Measurements from ENCODE around the gene GNG7. TPM values are rescaled to one million over a fixed set of nuclear protein-coding genes. Genes with fewer than 3 reads are reported as not detected.
"Not testable (repeated sequence)": the region's sequence is repeated elsewhere in the genome, so short reads cannot be mapped to it uniquely, and the experiment has no call there.

The GNG7 gene
- total RNA-seq, 1 donor from 2014 or later = 0.96 TPM

DNA sequence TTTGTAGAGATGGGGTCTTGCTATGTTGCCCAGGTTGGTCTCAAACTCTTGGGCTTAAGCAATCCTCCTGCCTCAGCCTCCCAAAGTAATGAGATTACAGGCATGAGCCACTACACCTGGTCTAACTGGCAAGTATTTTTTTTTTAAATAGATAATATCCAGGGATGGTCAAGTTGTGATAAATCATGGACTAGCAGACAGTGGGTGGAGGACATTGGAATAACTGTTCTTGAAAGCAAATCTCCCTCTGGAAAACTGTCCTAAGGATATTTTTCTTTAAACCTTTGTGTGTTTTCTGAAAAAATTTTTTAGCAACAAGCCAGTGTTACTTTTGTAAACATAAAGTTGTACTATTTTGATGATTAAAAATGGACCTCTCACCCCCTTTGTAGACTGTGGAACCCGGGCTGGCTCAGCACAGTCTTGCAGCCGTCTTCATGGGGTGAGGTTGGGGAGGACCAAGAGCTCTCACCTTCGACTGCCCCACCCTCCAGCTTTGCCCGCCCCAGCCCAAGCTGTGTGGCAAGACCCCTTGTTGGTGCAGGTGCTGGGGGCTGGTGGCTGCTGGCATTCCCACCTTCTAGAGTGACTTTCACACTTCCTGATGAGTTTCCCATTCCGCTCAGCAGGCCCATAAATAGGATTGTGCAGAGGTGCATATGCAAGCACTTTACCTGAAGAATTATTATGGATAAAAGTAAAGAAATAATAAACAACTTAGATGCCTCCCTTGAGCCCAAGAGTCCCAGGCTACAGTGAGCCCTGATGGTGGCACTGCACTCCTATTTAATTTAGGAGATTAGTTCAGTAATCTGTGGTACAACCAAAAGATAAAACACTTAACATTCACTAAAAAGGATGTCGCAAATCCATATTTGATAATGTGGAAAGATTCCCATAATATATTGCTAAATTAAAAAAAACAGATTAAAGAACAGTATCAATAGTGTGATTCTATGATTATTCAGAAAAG lies 119.2 kb downstream of the GNG7 start:
- no peaks in the 10 kb centered on the region for H3K27me3 ChIP-seq
- H3K9me3 ChIP-seq = no peaks in the 10 kb centered on the region
- intact Hi-C loops (cut with DNase I) = no loop called here
- H3K36me3 ChIP-seq = no peaks in the 10 kb centered on the region
- H3K27ac ChIP-seq = no peak overlapping the region
- TF ChIP-seq, protein P1, sequence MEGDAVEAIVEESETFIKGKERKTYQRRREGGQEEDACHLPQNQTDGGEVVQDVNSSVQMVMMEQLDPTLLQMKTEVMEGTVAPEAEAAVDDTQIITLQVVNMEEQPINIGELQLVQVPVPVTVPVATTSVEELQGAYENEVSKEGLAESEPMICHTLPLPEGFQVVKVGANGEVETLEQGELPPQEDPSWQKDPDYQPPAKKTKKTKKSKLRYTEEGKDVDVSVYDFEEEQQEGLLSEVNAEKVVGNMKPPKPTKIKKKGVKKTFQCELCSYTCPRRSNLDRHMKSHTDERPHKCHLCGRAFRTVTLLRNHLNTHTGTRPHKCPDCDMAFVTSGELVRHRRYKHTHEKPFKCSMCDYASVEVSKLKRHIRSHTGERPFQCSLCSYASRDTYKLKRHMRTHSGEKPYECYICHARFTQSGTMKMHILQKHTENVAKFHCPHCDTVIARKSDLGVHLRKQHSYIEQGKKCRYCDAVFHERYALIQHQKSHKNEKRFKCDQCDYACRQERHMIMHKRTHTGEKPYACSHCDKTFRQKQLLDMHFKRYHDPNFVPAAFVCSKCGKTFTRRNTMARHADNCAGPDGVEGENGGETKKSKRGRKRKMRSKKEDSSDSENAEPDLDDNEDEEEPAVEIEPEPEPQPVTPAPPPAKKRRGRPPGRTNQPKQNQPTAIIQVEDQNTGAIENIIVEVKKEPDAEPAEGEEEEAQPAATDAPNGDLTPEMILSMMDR (IDR thresholded peaks at IDR 0.05) = no peak
- peak in 1 of 2 donors; percentile 7 for DNase-seq (ENCODE audit: low spot score in 2 of 2)
- peaks cover 13 to 30% of the 10 kb centered on the region in 2 donors for H3K4me1 ChIP-seq
- no peak overlapping the region for H3K4me3 ChIP-seq

DNA sequence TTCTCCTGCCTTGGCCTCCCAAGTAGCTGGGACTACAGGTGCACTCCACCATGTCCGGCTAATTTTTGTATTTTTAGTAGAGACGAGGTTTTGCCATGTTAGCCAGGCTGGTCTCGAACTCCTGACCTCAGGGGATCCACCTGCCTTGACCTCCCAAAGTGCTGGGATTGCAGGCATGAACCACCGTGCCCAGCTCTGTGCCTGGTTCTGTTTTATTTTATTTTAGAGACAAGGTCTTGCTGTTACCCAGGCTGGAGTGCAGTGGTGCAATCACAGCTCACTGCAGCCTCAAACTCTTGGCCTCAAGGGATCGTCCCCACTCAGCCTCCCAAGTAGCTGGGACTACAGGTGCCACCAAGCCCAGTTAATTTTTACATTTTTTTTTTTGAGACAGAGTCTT lies 122.1 kb downstream of the GNG7 start:
- H3K27me3 ChIP-seq; H3K36me3 ChIP-seq; H3K9me3 ChIP-seq; intact Hi-C loops (cut with DNase I); H3K4me3 ChIP-seq; H3K27ac ChIP-seq: not testable (repeated sequence)
- H3K4me1 ChIP-seq = peaks cover 13 to 40% of the 10 kb centered on the region in 2 donors
- DNase-seq (ENCODE audit: low spot score in 2 of 2) = peak in 1 of 2 donors; percentile 57

DNA sequence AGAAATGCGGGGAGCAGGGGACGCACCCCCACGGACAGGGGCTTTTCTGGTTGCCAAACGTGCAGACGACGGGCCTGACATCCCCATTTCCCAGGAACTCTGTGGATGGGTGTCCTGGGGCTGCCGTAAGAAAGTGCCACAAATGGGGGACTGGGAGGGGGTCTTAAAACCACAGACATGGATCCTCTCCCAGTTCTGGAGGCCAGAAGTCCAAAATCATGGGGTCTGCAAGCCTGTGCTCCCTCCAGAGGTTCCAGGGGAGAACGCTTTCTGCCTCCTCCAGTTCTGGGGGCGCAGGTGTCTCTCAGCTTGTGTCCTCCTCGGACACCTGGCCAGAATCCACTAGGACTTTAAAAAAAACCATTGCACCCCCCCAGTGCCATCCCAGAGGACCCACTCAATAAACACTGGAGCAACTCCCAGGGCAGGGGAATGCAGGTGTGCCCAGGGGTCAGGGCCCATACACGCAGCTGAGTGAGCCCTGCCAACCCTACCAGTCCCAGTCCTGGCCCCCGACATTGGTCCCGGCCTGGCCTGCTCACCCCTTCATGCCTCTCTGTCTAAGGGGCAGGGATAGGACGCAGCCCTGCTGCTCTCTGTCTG lies 122.7 kb downstream of the GNG7 start:
- TF ChIP-seq, protein P1 (IDR thresholded peaks at IDR 0.05) = peak in 1 of 3 experiments; percentile 22
- intact Hi-C loops (cut with DNase I) = loop anchor here (1.0 to 2.0 kb wide), 5 partner anchors 20 to 105 kb away; no protein-coding TSS in a partner anchor
- peaks cover 13 to 40% of the 10 kb centered on the region in 2 donors for H3K4me1 ChIP-seq
- DNase-seq (ENCODE audit: low spot score in 2 of 2) = peak in 1 of 2 donors; percentile 63
- no peaks in the 10 kb centered on the region for H3K9me3 ChIP-seq
- peak overlapping the region; percentile 50 to 60 for H3K4me3 ChIP-seq
- peak overlapping the region; percentile 84 to 90 for H3K27ac ChIP-seq
- H3K27me3 ChIP-seq = no peaks in the 10 kb centered on the region
- no peaks in the 10 kb centered on the region for H3K36me3 ChIP-seq

DNA sequence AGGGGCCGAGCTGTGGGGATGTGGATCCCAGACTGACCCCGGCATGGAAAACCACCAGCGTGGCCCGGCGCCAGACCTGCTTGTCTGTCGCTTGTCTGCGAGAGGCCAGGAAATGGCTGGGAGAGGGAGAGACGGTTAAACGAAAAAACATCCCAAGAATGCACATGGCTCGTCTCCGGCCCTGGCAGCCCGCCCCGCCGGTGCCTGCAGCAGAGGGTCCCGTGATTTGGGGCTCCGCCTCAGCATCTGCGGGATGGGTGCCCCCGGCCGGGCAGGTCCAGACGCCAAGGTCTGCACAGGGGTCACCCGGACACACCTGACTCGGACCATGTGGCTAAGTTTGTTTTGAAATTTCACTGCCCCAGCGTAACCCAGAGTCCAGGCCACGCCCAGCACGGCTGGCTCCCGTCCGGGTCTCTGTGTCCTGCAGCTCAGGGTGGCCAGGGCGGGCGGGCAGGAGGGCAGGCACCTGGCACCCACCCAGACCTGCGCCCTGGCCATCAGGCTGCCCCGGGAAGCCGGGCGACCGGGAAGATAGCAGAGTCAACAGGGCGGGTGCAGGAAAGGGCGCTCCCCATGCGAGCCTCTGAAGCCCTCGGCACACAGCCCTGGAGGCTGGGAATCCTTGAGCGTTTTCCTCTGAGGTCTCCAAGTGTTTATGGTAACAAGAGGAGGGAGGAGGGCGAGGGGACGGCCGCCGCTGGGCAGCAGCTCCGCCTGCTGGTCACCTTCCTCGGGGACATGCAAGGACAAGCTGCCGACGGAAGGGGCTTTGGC lies 123.4 kb downstream of the GNG7 start:
- intact Hi-C loops (cut with DNase I) = loop anchor here (1.0 to 2.0 kb wide), 5 partner anchors 20 to 105 kb away; no protein-coding TSS in a partner anchor
- peak overlapping the region; percentile 84 to 90 for H3K27ac ChIP-seq
- H3K36me3 ChIP-seq = no peaks in the 10 kb centered on the region
- DNase-seq (ENCODE audit: low spot score in 2 of 2) = peak; percentile 75 to 96
- H3K27me3 ChIP-seq = no peaks in the 10 kb centered on the region
- peaks cover 13 to 40% of the 10 kb centered on the region in 2 donors for H3K4me1 ChIP-seq
- H3K9me3 ChIP-seq = no peaks in the 10 kb centered on the region
- peak overlapping the region; percentile 50 to 60 for H3K4me3 ChIP-seq
- TF ChIP-seq, protein P1 (IDR thresholded peaks at IDR 0.05) = peak; percentile 89 to 98 (median 97)

DNA sequence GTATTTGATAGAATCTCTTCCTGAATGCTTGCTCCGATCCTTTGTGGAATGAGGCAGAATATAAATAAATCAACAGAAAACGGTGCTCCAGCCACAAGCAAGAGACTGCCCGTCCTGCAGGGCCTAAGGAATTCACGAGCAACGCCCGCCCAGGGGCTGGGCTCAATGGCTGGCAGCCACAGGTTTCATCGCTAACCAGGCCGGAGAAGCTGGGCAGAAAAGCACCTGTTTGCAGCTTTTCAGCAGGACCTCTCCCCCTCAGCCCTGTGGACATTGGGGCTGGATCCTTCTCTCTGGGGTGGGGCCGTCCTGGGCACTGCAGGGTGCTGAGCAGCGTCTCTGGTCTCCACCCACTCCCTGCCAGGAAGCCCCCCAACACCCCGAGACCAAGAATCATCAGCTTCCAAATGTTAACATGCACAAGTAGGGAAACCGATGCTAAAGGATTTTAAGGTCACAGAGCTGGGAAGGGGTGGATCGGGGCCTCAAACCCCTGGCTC lies 124.1 kb downstream of the GNG7 start:
- DNase-seq (ENCODE audit: low spot score in 2 of 2) = peak; percentile 10 to 73
- Histone ChIP-seq H3K36me3 (no peaks in the 10 kb centered on the region), H3K27me3 (no peaks in the 10 kb centered on the region), H3K4me1 (peaks cover 13 to 40% of the 10 kb centered on the region in 2 donors), H3K27ac (peak overlapping the region; percentile 84 to 90), H3K4me3 (peak overlapping the region; percentile 50 to 60), H3K9me3 (no peaks in the 10 kb centered on the region)
- intact Hi-C loops (cut with DNase I) = loop anchor here (2.0 kb wide), 1 partner anchor 58 kb away; no protein-coding TSS in a partner anchor
- TF ChIP-seq, protein P1 (IDR thresholded peaks at IDR 0.05) = no peak
